Measurements from ENCODE around the gene FAM120B.
"Not testable (repeated sequence)": the region's sequence is repeated elsewhere in the genome, so short reads cannot be mapped to it uniquely, and the experiment has no call there.

FAM120B gene

GRCh38 chr6:170317076-170317475 is 10.5 kb downstream of the FAM120B start:
- H3K27ac ChIP-seq, result no peak overlapping the region
- no peak for TF ChIP-seq CTCF (IDR thresholded peaks at IDR 0.05; ENCODE audit: low read depth, low read length)
- no peak overlapping the region for H3K4me3 ChIP-seq (ENCODE audit: low read depth, low read length)
- no peaks in the 10 kb centered on the region for H3K9me3 ChIP-seq (ENCODE audit: severe bottlenecking)
- H3K36me3 ChIP-seq, result peaks cover 20% of the 10 kb centered on the region
- DNase-seq, result no peak
- H3K27me3 ChIP-seq (ENCODE audit: insufficient read depth, low read depth, severe bottlenecking), result no peaks in the 10 kb centered on the region

GRCh38 chr6:170317718-170318117 is 11.2 kb downstream of the FAM120B start:
- no peaks in the 10 kb centered on the region for H3K9me3 ChIP-seq (ENCODE audit: severe bottlenecking)
- DNase-seq, result no peak
- H3K27ac ChIP-seq, result no peak overlapping the region
- TF ChIP-seq CTCF (IDR thresholded peaks at IDR 0.05; ENCODE audit: low read depth, low read length), result no peak
- H3K36me3 ChIP-seq, result peaks cover 20% of the 10 kb centered on the region
- no peaks in the 10 kb centered on the region for H3K27me3 ChIP-seq (ENCODE audit: insufficient read depth, low read depth, severe bottlenecking)
- H3K4me3 ChIP-seq (ENCODE audit: low read depth, low read length), result no peak overlapping the region

GRCh38 chr6:170329321-170329720 is 22.8 kb downstream of the FAM120B start:
- Histone ChIP-seq H3K4me3 (ENCODE audit: low read depth, low read length) (no peak overlapping the region), H3K36me3 (peaks cover 36% of the 10 kb centered on the region), H3K9me3 (ENCODE audit: severe bottlenecking) (no peaks in the 10 kb centered on the region), H3K27ac (no peak overlapping the region), H3K27me3 (ENCODE audit: insufficient read depth, low read depth, severe bottlenecking) (no peaks in the 10 kb centered on the region)
- no peak for DNase-seq
- TF ChIP-seq CTCF (IDR thresholded peaks at IDR 0.05; ENCODE audit: low read depth, low read length), result no peak

GRCh38 chr6:170335199-170335598 is 28.6 kb downstream of the FAM120B start:
- not testable (repeated sequence) for DNase-seq; H3K4me3 ChIP-seq (ENCODE audit: low read depth, low read length); H3K27me3 ChIP-seq (ENCODE audit: insufficient read depth, low read depth, severe bottlenecking); H3K27ac ChIP-seq; H3K9me3 ChIP-seq (ENCODE audit: severe bottlenecking)
- peaks cover 21% of the 10 kb centered on the region for H3K36me3 ChIP-seq

- TF ChIP-seq CTCF (IDR thresholded peaks at IDR 0.05; ENCODE audit: low read depth, low read length), result no peak
- H3K4me3 ChIP-seq (ENCODE audit: low read depth, low read length), result no peak overlapping the region
- no peak for DNase-seq
- peaks cover 19% of the 10 kb centered on the region for H3K36me3 ChIP-seq
- no peaks in the 10 kb centered on the region for H3K9me3 ChIP-seq (ENCODE audit: severe bottlenecking)
- no peaks in the 10 kb centered on the region for H3K27me3 ChIP-seq (ENCODE audit: insufficient read depth, low read depth, severe bottlenecking)
- no peak overlapping the region for H3K27ac ChIP-seq
Measured at GRCh38 chr6:170344631-170345576, 38.3 kb downstream of the FAM120B start.

GRCh38 chr6:170345662-170346061 is 39.1 kb downstream of the FAM120B start:
- TF ChIP-seq CTCF (IDR thresholded peaks at IDR 0.05; ENCODE audit: low read depth, low read length), result no peak
- H3K27ac ChIP-seq, result no peak overlapping the region
- H3K36me3 ChIP-seq, result peaks cover 26% of the 10 kb centered on the region
- no peaks in the 10 kb centered on the region for H3K9me3 ChIP-seq (ENCODE audit: severe bottlenecking)
- H3K4me3 ChIP-seq (ENCODE audit: low read depth, low read length), result no peak overlapping the region
- H3K27me3 ChIP-seq (ENCODE audit: insufficient read depth, low read depth, severe bottlenecking), result no peaks in the 10 kb centered on the region
- no peak for DNase-seq

All from WERI-Rb-1 (cell line).